NCI-H2196 treated with DMSO at 0.1 percent for 48 hours (cell line): ENCODE measurements around the gene RAD23B.

Source experiments
- DNase-seq: peaks from one replicate; lab custom pipeline; 2025; ENCODE audit not compliant: unreplicated experiment; lab: John Stamatoyannopoulos, UW

Gene RAD23B

DNA sequence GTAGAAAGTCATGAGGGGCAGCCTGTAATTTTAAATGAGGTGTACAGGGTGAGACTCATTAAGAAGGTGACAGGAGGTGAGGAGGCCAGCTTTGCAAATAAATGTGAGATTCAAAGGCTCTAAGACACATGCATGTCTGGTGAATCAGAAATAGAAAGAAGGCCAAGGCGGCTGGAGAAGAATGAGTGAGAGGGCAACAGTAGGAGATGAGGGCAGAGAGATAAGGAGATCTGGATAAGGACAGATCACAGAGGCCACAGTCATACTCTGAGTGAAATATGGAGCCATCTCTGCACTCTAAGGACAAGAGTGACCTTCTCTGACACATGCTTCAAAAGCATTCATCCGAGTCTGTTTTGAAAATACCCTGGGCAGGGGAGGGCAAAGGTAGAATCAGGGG, 90.7 kb downstream of the RAD23B start:
- no peak for DNase-seq

DNA sequence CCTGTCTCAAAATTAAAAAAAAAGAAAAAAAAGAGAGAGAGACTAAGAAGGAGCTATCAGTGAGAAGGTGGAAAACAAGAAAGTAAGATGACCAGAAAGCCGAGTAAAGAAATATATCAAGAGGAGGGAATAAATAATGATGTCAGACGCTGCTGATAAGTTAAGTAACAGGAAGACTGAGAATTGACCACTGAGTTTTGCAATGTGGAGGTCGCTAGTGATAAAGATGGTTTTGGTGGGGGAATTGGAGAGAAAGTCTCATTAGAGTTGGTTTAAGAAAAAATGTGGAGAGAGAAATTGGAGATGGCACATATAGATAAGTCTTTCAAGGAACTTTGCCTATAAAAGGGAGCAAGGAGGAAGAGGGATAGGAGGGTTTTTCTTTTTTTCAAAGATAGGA, 91.9 kb downstream of the RAD23B start:
- DNase-seq, result no peak

DNA sequence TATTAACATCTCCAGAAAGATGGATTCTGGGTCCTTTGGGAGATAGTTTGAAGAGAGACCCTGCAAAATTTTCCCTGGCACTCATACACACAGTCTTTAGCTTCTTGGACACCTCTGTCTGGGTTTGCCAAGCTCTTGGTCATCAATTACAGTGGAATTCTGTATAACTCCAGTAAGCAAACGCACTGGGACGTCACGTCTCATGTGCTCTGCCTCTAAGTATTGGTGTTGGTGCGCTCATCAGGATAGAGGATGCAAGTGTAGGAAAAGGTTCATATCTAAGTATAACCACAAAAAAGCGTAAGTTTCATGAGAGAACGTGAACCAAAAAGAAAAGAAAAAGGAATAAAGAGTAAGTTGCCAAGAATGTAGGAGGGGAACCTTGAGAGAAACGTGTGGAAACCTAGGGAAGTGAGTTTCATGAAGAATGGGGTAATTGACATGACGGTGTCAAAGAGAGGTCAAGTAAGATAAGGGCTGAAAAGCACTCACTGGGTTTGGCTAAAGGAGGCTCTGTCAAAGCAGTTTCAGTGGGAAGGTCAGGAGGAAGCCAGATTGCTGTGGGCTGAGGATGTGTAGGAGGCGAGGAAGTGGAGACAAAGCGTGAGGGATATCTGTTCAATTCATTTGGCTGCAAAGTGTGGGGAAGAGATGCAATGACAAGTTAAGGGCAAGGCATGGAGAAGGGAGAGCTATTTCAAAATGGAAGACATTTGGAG, 92.7 kb downstream of the RAD23B start:
- no peak for DNase-seq

DNA sequence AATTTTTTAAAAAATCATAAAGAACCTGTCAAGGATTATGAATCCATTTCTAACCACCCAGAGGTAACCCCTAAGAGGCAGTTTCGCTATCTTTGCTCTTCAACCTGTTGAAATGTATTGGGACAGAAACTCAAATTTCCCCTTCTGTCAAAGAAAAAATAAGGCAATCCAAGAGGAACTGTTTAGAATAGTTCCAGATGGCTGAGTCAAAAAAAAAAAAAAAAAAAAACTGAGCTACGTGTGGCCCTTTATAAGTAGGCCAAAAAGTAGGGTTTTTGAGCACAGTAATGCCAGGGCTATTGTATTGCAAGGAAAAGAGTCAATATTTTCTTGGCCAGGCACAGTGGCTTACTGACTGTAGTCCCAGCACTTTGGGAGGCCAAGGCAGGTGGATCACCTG, 94.9 kb downstream of the RAD23B start:
- no peak for DNase-seq
